HG03442 (cell line): Measurements from ENCODE around the gene COL6A3.

Source experiments
- ATAC-seq: cut with Tn5 transposase; IDR thresholded peaks from one replicate; pipeline ENCODE4 v1.9.1; 2021; ENCODE audit warnings: mild to moderate bottlenecking, moderate library complexity; ENCODE audit not compliant: unreplicated experiment

Gene COL6A3

DNA sequence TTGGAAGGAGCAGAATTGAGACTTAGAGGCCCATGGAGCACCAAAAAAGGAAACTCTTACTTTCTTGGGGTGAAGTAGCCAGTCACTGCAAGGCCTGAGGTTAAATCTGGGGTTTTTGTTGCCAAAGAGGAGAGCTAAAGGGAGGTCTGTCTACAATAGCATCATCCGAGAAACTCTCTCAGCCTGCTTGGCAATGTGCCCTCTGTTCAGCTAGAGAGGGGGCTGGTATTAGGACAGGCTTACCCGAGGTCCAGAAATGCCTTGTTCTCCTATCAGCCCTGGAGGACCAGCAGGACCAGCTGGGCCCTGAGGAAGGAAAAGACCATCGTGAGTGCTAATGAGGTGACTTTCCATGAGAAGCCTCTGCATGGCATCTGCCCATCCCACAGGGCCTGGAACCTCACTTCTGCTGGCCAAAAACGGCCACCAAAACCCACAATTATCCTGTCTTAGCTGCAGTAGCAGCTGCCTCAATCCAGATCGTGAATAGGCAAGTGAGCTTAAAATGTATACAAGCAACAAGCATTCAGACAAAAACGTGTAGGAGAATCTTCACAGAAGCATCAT is 61.6 kb downstream of the COL6A3 start:
- no peak for ATAC-seq

DNA sequence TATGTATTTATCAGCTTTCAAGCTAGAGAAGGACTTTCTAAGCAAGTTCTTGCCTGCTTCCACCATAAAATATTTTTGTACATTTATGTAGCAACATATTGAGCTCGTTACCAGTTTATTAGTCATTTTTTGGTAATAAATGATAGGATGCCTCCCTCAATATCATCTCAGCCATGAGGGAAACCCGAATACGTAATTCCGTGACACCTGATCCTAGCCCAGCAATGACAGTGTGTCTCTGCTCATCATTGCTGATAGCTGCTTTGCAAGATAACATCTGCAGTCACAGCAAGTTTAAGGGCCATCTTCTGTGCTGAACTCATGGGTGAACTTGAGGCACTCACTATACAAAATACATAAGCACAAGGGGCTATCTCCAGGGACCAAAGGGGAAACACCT is 62.2 kb downstream of the COL6A3 start:
- no peak for ATAC-seq

GRCh38 chr2:237351046-237351445 is 62.9 kb downstream of the COL6A3 start:
- no peak for ATAC-seq

DNA sequence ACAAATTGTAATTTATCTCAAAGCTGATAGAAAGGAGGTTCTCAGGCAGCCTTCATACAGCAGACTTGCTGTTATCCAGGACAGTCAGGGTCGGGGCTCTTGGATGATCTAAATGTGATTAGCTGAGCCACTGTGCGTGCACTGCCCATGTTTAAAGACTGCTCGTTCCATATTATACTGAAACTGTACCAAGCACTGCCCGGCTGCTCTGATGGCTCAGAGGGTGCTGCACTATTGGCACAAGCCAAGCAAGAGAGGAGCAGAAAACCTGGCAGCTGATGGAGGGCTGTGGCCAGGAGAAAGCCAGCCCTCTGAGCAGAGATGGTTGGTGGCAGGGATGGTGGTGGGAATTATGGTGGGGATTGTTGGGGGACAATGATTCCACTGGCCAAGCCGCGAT is 63.4 kb downstream of the COL6A3 start:
- no peak for ATAC-seq

- no peak for ATAC-seq
These were observed 63.9 kb downstream of the COL6A3 start for GRCh38 chr2:237350070-237350469.

DNA sequence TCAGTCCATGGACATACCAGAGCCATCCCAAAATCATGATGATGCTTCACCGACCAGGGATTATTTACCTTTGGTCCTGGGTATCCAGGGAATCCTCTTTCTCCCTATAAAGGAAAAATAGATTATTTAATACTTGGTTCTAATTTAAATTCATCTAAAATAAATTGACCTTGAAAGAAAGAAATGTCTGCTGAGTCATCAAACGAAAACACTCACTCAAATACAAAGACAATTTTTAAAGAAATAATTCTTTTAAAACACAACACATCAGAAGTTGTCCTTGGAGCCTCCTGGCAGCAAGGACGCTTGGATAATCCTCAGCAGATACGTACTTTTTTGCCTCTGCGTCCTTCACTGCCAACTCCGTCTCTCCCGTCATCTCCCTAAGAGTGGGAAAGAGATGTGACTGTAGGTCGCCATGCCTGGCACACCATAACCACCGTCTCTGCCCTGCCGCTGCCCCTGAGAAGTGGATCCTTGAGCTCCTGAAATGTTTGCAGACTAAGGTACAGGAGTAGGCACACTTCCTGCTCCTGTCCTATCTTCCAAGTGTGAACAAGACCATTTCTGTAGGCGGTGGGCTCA is 65.6 kb downstream of the COL6A3 start:
- ATAC-seq = no peak

- no peak for ATAC-seq
These were observed 67.9 kb downstream of the COL6A3 start for GRCh38 chr2:237345891-237346640.

DNA sequence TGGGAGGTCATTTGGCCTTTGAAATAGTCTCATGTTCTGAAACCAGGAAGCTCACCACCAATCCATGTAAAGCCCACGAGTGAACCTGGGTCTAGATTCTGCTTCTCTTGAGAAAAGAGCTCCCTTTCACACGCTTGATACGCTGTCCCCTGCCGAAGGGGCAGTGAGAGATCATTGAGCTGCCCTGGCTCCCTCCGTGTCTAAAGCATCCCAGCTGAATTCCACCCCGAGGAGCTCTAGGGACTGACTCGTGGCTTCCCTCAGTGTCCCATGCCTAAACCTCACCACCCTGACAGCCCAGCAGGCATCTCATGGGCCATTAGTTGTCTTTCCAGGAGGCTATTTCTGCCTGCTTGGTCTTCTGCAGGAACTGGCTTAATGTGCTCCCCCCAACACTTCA is 68.6 kb downstream of the COL6A3 start:
- no peak for ATAC-seq

- ATAC-seq = no peak
These were observed 69.0 kb downstream of the COL6A3 start for GRCh38 chr2:237344942-237345341.

GRCh38 chr2:237343993-237344392 is 70.0 kb downstream of the COL6A3 start:
- no peak for ATAC-seq

DNA sequence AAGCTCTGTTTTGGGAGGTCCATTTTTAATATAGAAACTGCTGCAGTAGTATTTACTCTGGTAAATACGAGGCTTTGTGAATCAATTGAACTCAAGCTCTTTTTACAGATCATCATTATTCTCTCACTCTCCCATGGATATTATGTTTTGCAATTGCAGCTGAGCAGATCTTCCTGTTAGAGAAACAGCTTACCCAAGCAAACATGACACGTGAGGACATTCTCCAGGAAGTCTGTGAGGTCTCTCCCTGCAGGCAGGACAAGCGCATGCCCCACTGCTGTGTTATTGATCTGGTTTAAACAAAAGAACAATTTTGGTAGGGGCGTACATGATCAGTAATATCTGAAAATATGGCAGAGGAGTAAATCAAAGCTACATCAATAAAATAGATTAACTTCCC is 72.1 kb downstream of the COL6A3 start:
- ATAC-seq = no peak

- ATAC-seq = no peak
These were observed 76.4 kb downstream of the COL6A3 start for GRCh38 chr2:237337586-237337985.

- ATAC-seq = no peak
These were observed 77.8 kb downstream of the COL6A3 start for GRCh38 chr2:237336131-237336530.

DNA sequence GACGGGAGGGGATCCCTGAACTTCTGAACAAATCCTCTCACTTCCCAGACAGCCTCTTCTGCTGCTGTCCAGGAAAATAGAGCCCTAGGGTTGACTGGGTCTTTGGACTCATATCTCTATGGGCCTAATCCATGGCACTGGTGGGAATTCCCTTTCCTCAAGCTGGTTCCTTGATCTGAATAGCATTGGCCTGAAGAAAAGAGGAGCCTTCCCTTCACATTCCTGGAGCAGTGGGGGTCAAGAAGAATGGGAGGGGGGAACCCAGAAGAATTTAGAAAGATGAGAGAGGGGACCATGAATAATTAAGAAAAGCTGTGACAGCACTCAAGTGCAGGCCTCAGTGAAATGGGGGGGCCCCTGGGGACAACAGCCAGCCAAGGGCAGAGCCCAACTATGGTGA is 80.2 kb downstream of the COL6A3 start:
- no peak for ATAC-seq

GRCh38 chr2:237330541-237330940 is 83.4 kb downstream of the COL6A3 start:
- no peak for ATAC-seq

DNA sequence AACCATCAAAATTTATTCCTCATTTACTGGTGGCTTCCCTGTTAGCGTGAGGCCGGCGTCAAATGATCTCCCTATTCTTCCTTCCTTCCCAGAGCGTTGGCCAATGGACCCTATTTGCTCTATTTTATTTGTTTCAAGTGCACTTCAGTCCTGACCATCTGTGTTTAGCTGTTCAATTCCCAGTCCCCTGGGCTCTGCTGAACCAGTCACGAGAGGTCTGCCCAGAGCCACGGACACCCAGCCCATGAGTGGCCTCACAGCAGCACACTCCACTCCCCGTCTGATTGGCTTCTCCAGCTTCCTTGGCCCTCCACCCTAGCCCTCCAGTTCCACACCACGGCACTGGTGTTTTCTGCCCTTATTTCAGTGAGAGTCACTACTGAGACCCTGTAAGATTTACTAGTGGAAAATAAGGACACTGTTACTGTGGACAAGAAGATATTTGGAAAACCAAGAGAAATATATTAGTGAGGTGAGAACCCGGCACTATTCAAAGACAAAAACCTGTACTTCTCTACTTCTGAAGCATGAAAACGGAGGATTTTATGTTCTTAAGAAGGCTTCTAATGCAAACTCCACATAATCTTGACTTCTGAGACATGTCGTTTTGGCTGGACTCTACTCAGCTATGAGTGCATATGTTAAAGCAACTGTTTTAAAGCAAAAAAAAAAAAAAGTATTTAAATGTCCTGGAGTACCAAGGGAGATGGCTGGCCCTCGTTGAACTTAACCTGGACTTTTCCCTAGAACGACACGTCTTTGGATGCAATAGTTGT is 86.6 kb downstream of the COL6A3 start:
- no peak for ATAC-seq

- no peak for ATAC-seq
These were observed 87.4 kb downstream of the COL6A3 start for GRCh38 chr2:237326266-237327171.

DNA sequence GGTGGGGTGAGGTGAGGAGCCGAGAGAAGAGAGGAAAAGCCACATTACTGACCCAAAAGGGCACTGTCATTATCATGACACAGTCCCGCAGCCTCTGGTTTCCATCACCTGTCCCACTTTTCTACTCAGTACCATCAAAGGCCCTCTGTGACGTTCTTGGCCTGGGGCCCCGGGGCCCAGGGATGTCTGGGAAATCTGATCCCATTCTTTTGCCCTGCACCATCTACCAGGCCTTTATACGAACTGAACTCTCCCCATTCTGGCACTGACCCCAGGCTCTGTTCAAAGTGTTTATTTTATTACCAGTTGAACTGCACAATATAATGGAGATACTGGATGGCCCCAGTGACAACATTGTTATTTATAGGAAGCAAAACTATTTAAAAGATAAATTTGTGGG is 89.1 kb downstream of the COL6A3 start:
- ATAC-seq = no peak

GRCh38 chr2:237324405-237324831 is 89.5 kb downstream of the COL6A3 start:
- no peak for ATAC-seq

DNA sequence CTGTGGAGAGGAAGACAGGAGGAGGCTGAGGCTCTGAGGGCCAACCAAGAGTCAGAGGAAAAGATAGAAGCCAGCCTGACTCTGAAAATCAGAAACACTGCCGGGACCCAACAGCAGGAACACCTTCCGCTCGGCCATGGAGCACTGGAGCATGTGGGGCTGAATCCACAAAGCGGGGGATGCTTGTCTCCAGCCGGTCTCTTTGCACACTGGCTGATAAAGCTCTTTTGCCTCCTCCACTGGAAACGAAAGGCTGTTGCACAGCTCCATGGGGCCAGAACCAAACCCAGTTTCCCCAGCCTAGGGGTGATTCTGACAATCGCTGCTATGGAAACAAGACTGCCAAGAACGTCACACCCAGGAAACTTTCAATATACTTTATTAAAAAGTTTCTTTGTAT is 90.3 kb downstream of the COL6A3 start:
- ATAC-seq = no peak

GRCh38 chr2:237322564-237322963 is 91.4 kb downstream of the COL6A3 start:
- ATAC-seq = no peak
